GM19452 (cell line): Measurements from ENCODE around the gene SAMD4A.

Experiments
- ATAC-seq: cut with Tn5 transposase; IDR thresholded peaks from one replicate; pipeline ENCODE4 v1.9.1; 2021; ENCODE audit not compliant: unreplicated experiment

Gene SAMD4A

GRCh38 chr14:54676812-54677708, 110.1 kb downstream of the SAMD4A start:
- ATAC-seq: no peak

- ATAC-seq: no peak
Observed at GRCh38 chr14:54680651-54681050, 113.7 kb downstream of the SAMD4A start.

GRCh38 chr14:54681811-54682261, 114.9 kb downstream of the SAMD4A start:
- no peak for ATAC-seq

- ATAC-seq: no peak
Observed at GRCh38 chr14:54682578-54682977, 115.7 kb downstream of the SAMD4A start.

GRCh38 chr14:54683882-54684794, 117.2 kb downstream of the SAMD4A start:
- ATAC-seq: no peak

GRCh38 chr14:54685286-54685845, 118.4 kb downstream of the SAMD4A start:
- ATAC-seq: no peak

- no peak for ATAC-seq
Observed at GRCh38 chr14:54686219-54686870, 119.4 kb downstream of the SAMD4A start.

GRCh38 chr14:54686871-54687749, 120.2 kb downstream of the SAMD4A start:
- ATAC-seq: no peak

GRCh38 chr14:54687750-54688119, 120.8 kb downstream of the SAMD4A start:
- no peak for ATAC-seq

- no peak for ATAC-seq
Observed at GRCh38 chr14:54688229-54688628, 121.3 kb downstream of the SAMD4A start.

- ATAC-seq: no peak
Observed at GRCh38 chr14:54689928-54690327, 123.0 kb downstream of the SAMD4A start.

GRCh38 chr14:54690887-54691286, 124.0 kb downstream of the SAMD4A start:
- ATAC-seq: no peak

- ATAC-seq: no peak
Observed at GRCh38 chr14:54691525-54692283, 124.8 kb downstream of the SAMD4A start.

- no peak for ATAC-seq
Observed at GRCh38 chr14:54692284-54692772, 125.4 kb downstream of the SAMD4A start.

GRCh38 chr14:54693761-54694160, 126.8 kb downstream of the SAMD4A start:
- no peak for ATAC-seq

- ATAC-seq: no peak
Observed at GRCh38 chr14:54695196-54695595, 128.3 kb downstream of the SAMD4A start.

GRCh38 chr14:54697001-54697400, 130.1 kb downstream of the SAMD4A start:
- no peak for ATAC-seq

GRCh38 chr14:54697803-54698202, 130.9 kb downstream of the SAMD4A start:
- ATAC-seq: no peak

GRCh38 chr14:54698501-54698900, 131.6 kb downstream of the SAMD4A start:
- ATAC-seq: no peak
